GM21576 (cell line): Measurements from ENCODE around the gene TREM1.
"Not testable (repeated sequence)": the region's sequence is repeated elsewhere in the genome, so short reads cannot be mapped to it uniquely, and the experiment has no call there.

Source experiments
- ATAC-seq: cut with Tn5 transposase; IDR thresholded peaks from one replicate; pipeline ENCODE4 v1.9.1; 2021; ENCODE audit warnings: mild to moderate bottlenecking, moderate library complexity; ENCODE audit not compliant: unreplicated experiment

Gene TREM1

GRCh38 chr6:41297248-41297647 lies 10.8 kb upstream of the TREM1 start:
- not testable (repeated sequence) for ATAC-seq

- no peak for ATAC-seq
Measured at GRCh38 chr6:41294214-41294872, 7.9 kb upstream of the TREM1 start.

- ATAC-seq: no peak
Measured at GRCh38 chr6:41291717-41292116, 5.2 kb upstream of the TREM1 start.

- no peak for ATAC-seq
Measured at GRCh38 chr6:41289815-41290214, 3.3 kb upstream of the TREM1 start.

- ATAC-seq: no peak
Measured at GRCh38 chr6:41288754-41289129, 2.3 kb upstream of the TREM1 start.

- peak; percentile 62 for ATAC-seq
Measured at GRCh38 chr6:41288030-41288753, 1.7 kb upstream of the TREM1 start.

GRCh38 chr6:41284726-41285125 lies 1.8 kb downstream of the TREM1 start:
- no peak for ATAC-seq

GRCh38 chr6:41283600-41283999 lies 2.9 kb downstream of the TREM1 start:
- ATAC-seq: no peak

- no peak for ATAC-seq
Measured at GRCh38 chr6:41280381-41281057, 6.0 kb downstream of the TREM1 start.

GRCh38 chr6:41278699-41279405 lies 7.6 kb downstream of the TREM1 start:
- no peak for ATAC-seq

- ATAC-seq: no peak
Measured at GRCh38 chr6:41277605-41278004, 8.9 kb downstream of the TREM1 start.

GRCh38 chr6:41275489-41275888 lies 11.0 kb downstream of the TREM1 start:
- no peak for ATAC-seq

GRCh38 chr6:41274256-41274655 lies 12.2 kb downstream of the TREM1 start:
- no peak for ATAC-seq

- ATAC-seq: no peak
Measured at GRCh38 chr6:41273714-41274113, 12.8 kb downstream of the TREM1 start.

- no peak for ATAC-seq
Measured at GRCh38 chr6:41272591-41273240, 13.8 kb downstream of the TREM1 start.

- ATAC-seq: no peak
Measured at GRCh38 chr6:41271901-41272395, 14.5 kb downstream of the TREM1 start.

- no peak for ATAC-seq
Measured at GRCh38 chr6:41269716-41270115, 16.8 kb downstream of the TREM1 start.

GRCh38 chr6:41269166-41269565 lies 17.3 kb downstream of the TREM1 start:
- ATAC-seq: no peak

- no peak for ATAC-seq
Measured at GRCh38 chr6:41268478-41268877, 18.0 kb downstream of the TREM1 start.

- no peak for ATAC-seq
Measured at GRCh38 chr6:41266541-41266940, 19.9 kb downstream of the TREM1 start.

- ATAC-seq: no peak
Measured at GRCh38 chr6:41263267-41263666, 23.2 kb downstream of the TREM1 start.
